Erythroblast (primary cell): ENCODE results near the gene LHX4.

ENCODE experiments used
- GATA1 ChIP-seq: IDR thresholded peaks from 2 replicates; pipeline ENCODE4 v1.6.1; 2011; ENCODE audit warnings: low read depth, mild to moderate bottlenecking, control low read depth, low read length, moderate library complexity
- POLR2A ChIP-seq: IDR thresholded peaks from 2 replicates; pipeline ENCODE4 v1.6.1; 2011; ENCODE audit warnings: mild to moderate bottlenecking, low read length

DNA sequence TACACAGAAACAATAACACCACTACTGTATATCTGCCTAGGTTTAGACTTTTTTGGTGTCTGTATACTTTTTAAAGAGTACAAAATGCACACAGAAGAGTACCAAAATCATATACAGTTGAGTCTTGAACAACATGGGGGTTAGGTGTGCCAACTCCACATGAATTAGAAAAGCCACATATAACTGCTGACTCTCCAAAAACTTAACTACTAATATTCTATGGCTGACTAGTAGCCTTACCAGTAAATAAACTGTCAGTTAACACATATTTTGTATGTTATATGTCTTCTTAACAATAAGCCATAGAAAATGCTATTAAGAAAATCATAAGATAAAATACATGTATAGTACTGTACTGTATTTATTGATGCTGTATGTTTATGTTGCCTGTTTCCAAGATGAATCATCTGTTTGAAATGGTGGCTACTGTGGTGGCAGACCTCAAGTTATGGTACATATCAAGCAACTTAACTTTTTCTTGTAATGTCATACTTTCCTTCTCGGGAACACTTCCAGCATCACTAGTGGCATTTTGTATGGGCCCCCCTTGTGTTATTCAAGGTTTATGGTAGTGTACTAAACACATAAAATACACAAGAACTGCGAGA lies 71.2 kb downstream of the LHX4 start:
- TF ChIP-seq POLR2A, result no peak
- TF ChIP-seq GATA1, result no peak
